GM12878 (cell line): ENCODE results near the gene ISCU. TPM values are rescaled to one million over a fixed set of nuclear protein-coding genes. Genes with fewer than 3 reads are reported as not detected.

Source experiments
- BCL11A ChIP-seq: IDR thresholded peaks from 2 replicates; pipeline ENCODE4 v1.6.1; 2011; ENCODE audit warnings: low read depth, low read length
- CBX5 ChIP-seq: sonication (generic); IDR thresholded peaks from 2 replicates; pipeline ENCODE4 v1.6.1; 2016; ENCODE audit warnings: low read depth, moderate library complexity, mild to moderate bottlenecking, inconsistent platforms
- CHD1 ChIP-seq: IDR thresholded peaks from 2 replicates; pipeline ENCODE4 v1.6.1; 2012; ENCODE audit warnings: low read depth, low read length, improper control_type of control experiment
- ESRRA ChIP-seq: IDR thresholded peaks from 2 replicates; pipeline ENCODE4 v1.6.1; 2012; ENCODE audit warnings: mild to moderate bottlenecking, low read length, improper control_type of control experiment
- GATAD2B ChIP-seq: fragments of 450-650 bp; conservative IDR thresholded peaks from 2 replicates; pipeline ENCODE4 v1.6.1; 2017; ENCODE audit warnings: low read depth, mild to moderate bottlenecking, moderate library complexity
- KLF5 ChIP-seq: fragments of 450-650 bp; IDR thresholded peaks from 2 replicates; pipeline ENCODE4 v1.6.1; 2014; ENCODE audit warnings: mild to moderate bottlenecking; ENCODE audit not compliant: partially characterized antibody
- LARP7 ChIP-seq: fragments of 450-650 bp; IDR thresholded peaks from 2 replicates; pipeline ENCODE4 v1.6.1; 2017; ENCODE audit warnings: mild to moderate bottlenecking
- NFYA ChIP-seq: IDR thresholded peaks from 2 replicates; pipeline ENCODE4 v1.6.1; 2011; ENCODE audit warnings: low read depth, mild to moderate bottlenecking, low read length, improper control_type of control experiment, borderline replicate concordance
- NRF1 ChIP-seq: conservative IDR thresholded peaks from 2 replicates; pipeline ENCODE4 v1.6.1; 2011; ENCODE audit warnings: mild to moderate bottlenecking, low read depth, low read length, improper control_type of control experiment
- POLR2AphosphoS5 ChIP-seq: IDR thresholded peaks from 2 replicates; pipeline ENCODE4 v1.6.1; 2011; ENCODE audit warnings: mild to moderate bottlenecking, low read length, inconsistent platforms
- POU2F2 ChIP-seq: IDR thresholded peaks from 3 replicates; pipeline ENCODE4 v1.6.1; 2011; ENCODE audit warnings: low read depth, mild to moderate bottlenecking, low read length, borderline replicate concordance
- SMARCA5 ChIP-seq: fragments of 450-650 bp; IDR thresholded peaks from 2 replicates; pipeline ENCODE4 v1.6.1; 2017; ENCODE audit warnings: mild to moderate bottlenecking
- SREBF1 ChIP-seq: IDR thresholded peaks from 2 replicates; pipeline ENCODE4 v1.6.1; 2012; ENCODE audit warnings: mild to moderate bottlenecking, low read length
- STAT3 ChIP-seq: IDR thresholded peaks from 2 replicates; pipeline ENCODE4 v1.6.1; 2011; ENCODE audit warnings: low read depth, low read length, improper control_type of control experiment
- TCF12 ChIP-seq: IDR thresholded peaks from 2 replicates; pipeline ENCODE4 v1.6.1; 2011; ENCODE audit warnings: low read depth, mild to moderate bottlenecking, low read length
- USF2 ChIP-seq: IDR thresholded peaks from 2 replicates; pipeline ENCODE4 v1.6.1; 2011; ENCODE audit warnings: low read depth, low read length, improper control_type of control experiment, borderline replicate concordance
- ZNF622 ChIP-seq: fragments of 450-650 bp; IDR thresholded peaks from 2 replicates; pipeline ENCODE4 v1.6.1; 2017; ENCODE audit warnings: mild to moderate bottlenecking, inconsistent platforms
- ZSCAN29 ChIP-seq: fragments of 450-650 bp; IDR thresholded peaks from 2 replicates; pipeline ENCODE4 v1.6.1; 2017; ENCODE audit warnings: mild to moderate bottlenecking, moderate library complexity
- ZZZ3 ChIP-seq: IDR thresholded peaks from 2 replicates; pipeline ENCODE4 v1.6.1; 2011; ENCODE audit warnings: low read depth; ENCODE audit not compliant: control insufficient read depth, insufficient read length
- polyA plus RNA-seq, 11 experiments: library from polyadenylated mRNA; depleted of rRNA in 4 of 11; unstranded in 6 of 11; stranded (reverse) in 5 of 11; fragments of >200 nt; fragmentation: Nextera tagmentation in 4 of 11; fragmentation: Illumina TruSeq in 1 of 11; extraction: Ambion mirVana in 4 of 11; extraction: Trizol in 1 of 11; gene quantifications; 1 replicate in 1 of 11; 2 replicates in 10 of 11; pipeline versions ENCODE4 v1.2.1 to v1.2.3, GENCODE V29; 2011 to 2016; ENCODE audit warnings: inconsistent platforms in 2 of 11, missing spikeins in 2 of 11, low read depth in 1 of 11
- total RNA-seq, 4 experiments: library from RNA; depleted of rRNA in 3 of 4; stranded (reverse); fragments of >200 nt in 3 of 4; fragmentation: Illumina TruSeq in 1 of 4; extraction: Trizol in 1 of 4; gene quantifications; 2 replicates each; pipeline versions ENCODE4 v1.2.1 to v1.2.3, GENCODE V29; 2013 to 2021
- TF ChIP-seq, protein P1 (sequence below): IDR thresholded peaks from 2 replicates; pipeline ENCODE4 v1.6.1; 2011; ENCODE audit warnings: borderline replicate concordance, low read depth, mild to moderate bottlenecking, moderate library complexity, low read length; ENCODE audit not compliant: insufficient read depth, poor library complexity, severe bottlenecking
- TF ChIP-seq, protein P2 (sequence below): IDR thresholded peaks from 2 replicates; pipeline ENCODE4 v1.6.1; 2012; ENCODE audit warnings: low read depth, low read length, improper control_type of control experiment
- TF ChIP-seq, protein P3 (sequence below): IDR thresholded peaks from 2 replicates; pipeline ENCODE4 v1.6.1; 2012; ENCODE audit warnings: improper control_type of control experiment, low read depth, low read length; ENCODE audit not compliant: insufficient replicate concordance

The ISCU gene
- total and polyA plus RNA-seq, 10 of the 15 experiments (the other 5 are each of a cell fraction or from before 2014, with no cell fraction given): 32.8 to 260 (median 127) TPM

DNA sequence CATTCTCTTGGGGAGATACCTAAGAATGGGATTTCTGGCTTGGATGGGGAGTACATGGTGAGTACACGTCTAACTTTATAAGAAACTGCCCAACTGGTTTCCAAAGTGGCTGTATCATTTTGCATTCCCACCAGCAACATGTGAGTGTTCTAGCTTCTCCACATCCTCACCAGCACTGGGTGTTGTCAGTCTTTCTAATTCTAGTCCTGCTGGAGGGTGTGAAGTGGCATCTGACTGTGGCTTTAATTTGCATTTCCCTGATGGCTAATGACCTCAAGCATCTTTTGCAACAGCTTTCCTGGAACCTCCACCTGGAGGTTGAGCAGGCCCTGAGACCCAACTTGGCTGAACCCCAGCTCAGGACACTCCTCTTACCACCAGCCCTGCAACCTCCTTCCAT, 53.5 kb downstream of the ISCU start (continued):
- TF ChIP-seq ZSCAN29: no peak
- TF ChIP-seq, protein P1, sequence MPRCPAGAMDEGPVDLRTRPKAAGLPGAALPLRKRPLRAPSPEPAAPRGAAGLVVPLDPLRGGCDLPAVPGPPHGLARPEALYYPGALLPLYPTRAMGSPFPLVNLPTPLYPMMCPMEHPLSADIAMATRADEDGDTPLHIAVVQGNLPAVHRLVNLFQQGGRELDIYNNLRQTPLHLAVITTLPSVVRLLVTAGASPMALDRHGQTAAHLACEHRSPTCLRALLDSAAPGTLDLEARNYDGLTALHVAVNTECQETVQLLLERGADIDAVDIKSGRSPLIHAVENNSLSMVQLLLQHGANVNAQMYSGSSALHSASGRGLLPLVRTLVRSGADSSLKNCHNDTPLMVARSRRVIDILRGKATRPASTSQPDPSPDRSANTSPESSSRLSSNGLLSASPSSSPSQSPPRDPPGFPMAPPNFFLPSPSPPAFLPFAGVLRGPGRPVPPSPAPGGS: no peak
- no peak for TF ChIP-seq ESRRA
- peak; percentile 85; the same call in 1 of the 2 replicates for TF ChIP-seq CBX5
- TF ChIP-seq USF2: no peak
- no peak for TF ChIP-seq NFYA
- no peak for TF ChIP-seq TCF12
- TF ChIP-seq, protein P2, sequence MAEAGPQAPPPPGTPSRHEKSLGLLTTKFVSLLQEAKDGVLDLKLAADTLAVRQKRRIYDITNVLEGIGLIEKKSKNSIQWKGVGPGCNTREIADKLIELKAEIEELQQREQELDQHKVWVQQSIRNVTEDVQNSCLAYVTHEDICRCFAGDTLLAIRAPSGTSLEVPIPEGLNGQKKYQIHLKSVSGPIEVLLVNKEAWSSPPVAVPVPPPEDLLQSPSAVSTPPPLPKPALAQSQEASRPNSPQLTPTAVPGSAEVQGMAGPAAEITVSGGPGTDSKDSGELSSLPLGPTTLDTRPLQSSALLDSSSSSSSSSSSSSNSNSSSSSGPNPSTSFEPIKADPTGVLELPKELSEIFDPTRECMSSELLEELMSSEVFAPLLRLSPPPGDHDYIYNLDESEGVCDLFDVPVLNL: no peak
- no peak for TF ChIP-seq POLR2AphosphoS5
- TF ChIP-seq, protein P3, sequence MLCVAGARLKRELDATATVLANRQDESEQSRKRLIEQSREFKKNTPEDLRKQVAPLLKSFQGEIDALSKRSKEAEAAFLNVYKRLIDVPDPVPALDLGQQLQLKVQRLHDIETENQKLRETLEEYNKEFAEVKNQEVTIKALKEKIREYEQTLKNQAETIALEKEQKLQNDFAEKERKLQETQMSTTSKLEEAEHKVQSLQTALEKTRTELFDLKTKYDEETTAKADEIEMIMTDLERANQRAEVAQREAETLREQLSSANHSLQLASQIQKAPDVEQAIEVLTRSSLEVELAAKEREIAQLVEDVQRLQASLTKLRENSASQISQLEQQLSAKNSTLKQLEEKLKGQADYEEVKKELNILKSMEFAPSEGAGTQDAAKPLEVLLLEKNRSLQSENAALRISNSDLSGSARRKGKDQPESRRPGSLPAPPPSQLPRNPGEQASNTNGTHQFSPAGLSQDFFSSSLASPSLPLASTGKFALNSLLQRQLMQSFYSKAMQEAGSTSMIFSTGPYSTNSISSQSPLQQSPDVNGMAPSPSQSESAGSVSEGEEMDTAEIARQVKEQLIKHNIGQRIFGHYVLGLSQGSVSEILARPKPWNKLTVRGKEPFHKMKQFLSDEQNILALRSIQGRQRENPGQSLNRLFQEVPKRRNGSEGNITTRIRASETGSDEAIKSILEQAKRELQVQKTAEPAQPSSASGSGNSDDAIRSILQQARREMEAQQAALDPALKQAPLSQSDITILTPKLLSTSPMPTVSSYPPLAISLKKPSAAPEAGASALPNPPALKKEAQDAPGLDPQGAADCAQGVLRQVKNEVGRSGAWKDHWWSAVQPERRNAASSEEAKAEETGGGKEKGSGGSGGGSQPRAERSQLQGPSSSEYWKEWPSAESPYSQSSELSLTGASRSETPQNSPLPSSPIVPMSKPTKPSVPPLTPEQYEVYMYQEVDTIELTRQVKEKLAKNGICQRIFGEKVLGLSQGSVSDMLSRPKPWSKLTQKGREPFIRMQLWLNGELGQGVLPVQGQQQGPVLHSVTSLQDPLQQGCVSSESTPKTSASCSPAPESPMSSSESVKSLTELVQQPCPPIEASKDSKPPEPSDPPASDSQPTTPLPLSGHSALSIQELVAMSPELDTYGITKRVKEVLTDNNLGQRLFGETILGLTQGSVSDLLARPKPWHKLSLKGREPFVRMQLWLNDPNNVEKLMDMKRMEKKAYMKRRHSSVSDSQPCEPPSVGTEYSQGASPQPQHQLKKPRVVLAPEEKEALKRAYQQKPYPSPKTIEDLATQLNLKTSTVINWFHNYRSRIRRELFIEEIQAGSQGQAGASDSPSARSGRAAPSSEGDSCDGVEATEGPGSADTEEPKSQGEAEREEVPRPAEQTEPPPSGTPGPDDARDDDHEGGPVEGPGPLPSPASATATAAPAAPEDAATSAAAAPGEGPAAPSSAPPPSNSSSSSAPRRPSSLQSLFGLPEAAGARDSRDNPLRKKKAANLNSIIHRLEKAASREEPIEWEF: no peak
- TF ChIP-seq KLF5: no peak
- TF ChIP-seq LARP7: no peak
- no peak for TF ChIP-seq GATAD2B
- no peak for TF ChIP-seq NRF1
- no peak for TF ChIP-seq STAT3
- TF ChIP-seq SMARCA5: peak; percentile 84; the same call in 1 of the 2 replicates
- peak; percentile 82; the same call in 1 of the 3 replicates for TF ChIP-seq POU2F2
- TF ChIP-seq ZZZ3: no peak
- TF ChIP-seq ZNF622: no peak
- TF ChIP-seq SREBF1: no peak
- no peak for TF ChIP-seq CHD1
- no peak for TF ChIP-seq BCL11A
